ENCODE data around the gene FBXW9. TPM values are rescaled to one million over a fixed set of nuclear protein-coding genes. Genes with fewer than 3 reads are reported as not detected.

Gene FBXW9
- total and polyA plus RNA-seq, 2 of the 13 experiments (the other 11 are each of a cell fraction or from before 2014, with no cell fraction given) = 5.7 to 6.1 TPM

DNA sequence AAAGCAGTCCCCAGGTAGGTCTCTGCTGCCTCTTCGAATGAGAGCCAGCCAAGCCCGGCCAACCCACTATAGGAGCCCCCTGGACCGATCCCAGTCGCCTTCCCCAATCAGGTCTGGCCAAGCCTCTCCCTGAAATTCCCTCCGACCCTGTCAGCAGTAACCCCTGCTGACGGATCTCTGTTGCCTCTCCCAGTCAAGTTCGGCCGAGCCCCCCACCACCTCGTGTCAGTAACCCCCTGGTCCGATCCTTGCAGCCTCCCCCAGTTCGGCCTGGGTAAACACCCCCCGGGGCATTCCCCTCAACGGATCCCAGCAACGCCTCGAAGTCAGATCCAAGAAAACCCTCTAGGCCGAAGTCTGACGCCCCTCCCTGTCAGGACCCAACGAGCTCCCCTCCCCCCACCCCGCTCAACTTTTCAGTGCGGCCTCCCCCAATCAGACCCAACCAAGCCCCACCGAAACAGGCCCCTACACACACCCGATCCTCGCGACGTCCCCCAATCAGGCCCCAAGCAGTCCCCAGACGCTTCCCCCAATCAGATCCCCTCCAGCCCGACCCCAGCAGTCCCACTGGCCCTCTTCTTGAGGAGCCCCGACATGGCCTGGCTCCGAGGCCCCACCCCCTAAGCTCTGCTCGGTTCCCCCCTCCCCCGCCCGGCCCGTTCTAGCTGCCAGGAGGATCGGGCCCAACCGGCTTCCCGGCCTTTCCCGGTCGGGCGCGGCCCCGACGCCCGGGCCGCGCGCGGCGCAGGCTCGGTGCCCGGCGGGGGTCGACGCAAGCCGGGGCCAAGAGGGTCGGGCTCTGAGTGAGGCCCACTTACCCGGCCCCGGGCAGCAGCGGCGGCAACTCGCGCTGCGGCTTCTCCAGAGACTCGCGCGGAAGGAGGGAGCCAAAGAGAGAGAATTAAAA is 25.5 kb upstream of the FBXW9 start (continued):
- TF ChIP-seq IRX3 (CRISPR knock-in tag; IDR thresholded peaks at IDR 0.05; ENCODE audit: borderline replicate concordance, low read depth) (no peak), NKX3-1 (CRISPR knock-in tag; IDR thresholded peaks at IDR 0.05) (no peak), SMYD3 (CRISPR knock-in tag; IDR thresholded peaks at IDR 0.05) (no peak), KAT7 (CRISPR knock-in tag; IDR thresholded peaks at IDR 0.05; ENCODE audit: borderline replicate concordance) (no peak), HDAC6 (IDR thresholded peaks at IDR 0.05; ENCODE audit: low read depth, low read length) (no peak), CC2D1A (CRISPR knock-in tag; IDR thresholded peaks at IDR 0.05) (0 out of 2 replicates have a peak, but pooled peaks have one; percentile 51)
- TF ChIP-seq, protein P1, sequence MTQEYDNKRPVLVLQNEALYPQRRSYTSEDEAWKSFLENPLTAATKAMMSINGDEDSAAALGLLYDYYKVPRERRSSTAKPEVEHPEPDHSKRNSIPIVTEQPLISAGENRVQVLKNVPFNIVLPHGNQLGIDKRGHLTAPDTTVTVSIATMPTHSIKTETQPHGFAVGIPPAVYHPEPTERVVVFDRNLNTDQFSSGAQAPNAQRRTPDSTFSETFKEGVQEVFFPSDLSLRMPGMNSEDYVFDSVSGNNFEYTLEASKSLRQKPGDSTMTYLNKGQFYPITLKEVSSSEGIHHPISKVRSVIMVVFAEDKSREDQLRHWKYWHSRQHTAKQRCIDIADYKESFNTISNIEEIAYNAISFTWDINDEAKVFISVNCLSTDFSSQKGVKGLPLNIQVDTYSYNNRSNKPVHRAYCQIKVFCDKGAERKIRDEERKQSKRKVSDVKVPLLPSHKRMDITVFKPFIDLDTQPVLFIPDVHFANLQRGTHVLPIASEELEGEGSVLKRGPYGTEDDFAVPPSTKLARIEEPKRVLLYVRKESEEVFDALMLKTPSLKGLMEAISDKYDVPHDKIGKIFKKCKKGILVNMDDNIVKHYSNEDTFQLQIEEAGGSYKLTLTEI (CRISPR knock-in tag; conservative IDR thresholded peaks at IDR 0.05) = no peak
- TF ChIP-seq, protein P2, sequence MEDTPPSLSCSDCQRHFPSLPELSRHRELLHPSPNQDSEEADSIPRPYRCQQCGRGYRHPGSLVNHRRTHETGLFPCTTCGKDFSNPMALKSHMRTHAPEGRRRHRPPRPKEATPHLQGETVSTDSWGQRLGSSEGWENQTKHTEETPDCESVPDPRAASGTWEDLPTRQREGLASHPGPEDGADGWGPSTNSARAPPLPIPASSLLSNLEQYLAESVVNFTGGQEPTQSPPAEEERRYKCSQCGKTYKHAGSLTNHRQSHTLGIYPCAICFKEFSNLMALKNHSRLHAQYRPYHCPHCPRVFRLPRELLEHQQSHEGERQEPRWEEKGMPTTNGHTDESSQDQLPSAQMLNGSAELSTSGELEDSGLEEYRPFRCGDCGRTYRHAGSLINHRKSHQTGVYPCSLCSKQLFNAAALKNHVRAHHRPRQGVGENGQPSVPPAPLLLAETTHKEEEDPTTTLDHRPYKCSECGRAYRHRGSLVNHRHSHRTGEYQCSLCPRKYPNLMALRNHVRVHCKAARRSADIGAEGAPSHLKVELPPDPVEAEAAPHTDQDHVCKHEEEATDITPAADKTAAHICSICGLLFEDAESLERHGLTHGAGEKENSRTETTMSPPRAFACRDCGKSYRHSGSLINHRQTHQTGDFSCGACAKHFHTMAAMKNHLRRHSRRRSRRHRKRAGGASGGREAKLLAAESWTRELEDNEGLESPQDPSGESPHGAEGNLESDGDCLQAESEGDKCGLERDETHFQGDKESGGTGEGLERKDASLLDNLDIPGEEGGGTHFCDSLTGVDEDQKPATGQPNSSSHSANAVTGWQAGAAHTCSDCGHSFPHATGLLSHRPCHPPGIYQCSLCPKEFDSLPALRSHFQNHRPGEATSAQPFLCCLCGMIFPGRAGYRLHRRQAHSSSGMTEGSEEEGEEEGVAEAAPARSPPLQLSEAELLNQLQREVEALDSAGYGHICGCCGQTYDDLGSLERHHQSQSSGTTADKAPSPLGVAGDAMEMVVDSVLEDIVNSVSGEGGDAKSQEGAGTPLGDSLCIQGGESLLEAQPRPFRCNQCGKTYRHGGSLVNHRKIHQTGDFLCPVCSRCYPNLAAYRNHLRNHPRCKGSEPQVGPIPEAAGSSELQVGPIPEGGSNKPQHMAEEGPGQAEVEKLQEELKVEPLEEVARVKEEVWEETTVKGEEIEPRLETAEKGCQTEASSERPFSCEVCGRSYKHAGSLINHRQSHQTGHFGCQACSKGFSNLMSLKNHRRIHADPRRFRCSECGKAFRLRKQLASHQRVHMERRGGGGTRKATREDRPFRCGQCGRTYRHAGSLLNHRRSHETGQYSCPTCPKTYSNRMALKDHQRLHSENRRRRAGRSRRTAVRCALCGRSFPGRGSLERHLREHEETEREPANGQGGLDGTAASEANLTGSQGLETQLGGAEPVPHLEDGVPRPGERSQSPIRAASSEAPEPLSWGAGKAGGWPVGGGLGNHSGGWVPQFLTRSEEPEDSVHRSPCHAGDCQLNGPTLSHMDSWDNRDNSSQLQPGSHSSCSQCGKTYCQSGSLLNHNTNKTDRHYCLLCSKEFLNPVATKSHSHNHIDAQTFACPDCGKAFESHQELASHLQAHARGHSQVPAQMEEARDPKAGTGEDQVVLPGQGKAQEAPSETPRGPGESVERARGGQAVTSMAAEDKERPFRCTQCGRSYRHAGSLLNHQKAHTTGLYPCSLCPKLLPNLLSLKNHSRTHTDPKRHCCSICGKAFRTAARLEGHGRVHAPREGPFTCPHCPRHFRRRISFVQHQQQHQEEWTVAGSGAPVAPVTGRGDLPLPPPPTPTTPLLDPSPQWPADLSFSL (CRISPR knock-in tag; IDR thresholded peaks at IDR 0.05) = no peak
